Pancreas (tissue), 10 donors: ENCODE data around the gene SMIM29. TPM values are rescaled to one million over a fixed set of nuclear protein-coding genes. Genes with fewer than 3 reads are reported as not detected.

Experiments used
- ATAC-seq, 4 donors: fragments of 200-7000 bp; cut with Tn5 transposase; one replicate each; pipeline versions ENCODE4 v1.8.0 to v1.9.1; 2020; ENCODE audit warnings: mild to moderate bottlenecking in 4 of 4, moderate library complexity in 4 of 4
- DNase-seq, 6 donors: peaks; one replicate each; pipeline ENCODE4 v3.0.0-alpha.2; 2020
- FAIRE-seq: peaks from 2 replicates; lab custom pipeline; 2012; peaks lifted over from hg19 to GRCh38; lab: Jason Lieb, UNC
- H3K27ac ChIP-seq, 4 donors: fragments of 200-600 bp; sonication (generic); 1 replicate in 3 of 4; 2 replicates in 1 of 4; pipeline versions ENCODE4 v1.5.0 to v1.8.0; 2020
- H3K27me3 ChIP-seq, 4 donors: fragments of 200-600 bp; one replicate each; pipeline ENCODE4 v1.8.0; 2021
- H3K36me3 ChIP-seq, 3 donors: fragments of 200-600 bp; sonication (generic) in 1 of 3; one replicate each; pipeline versions ENCODE4 v1.5.0 to v1.8.0; 2020 to 2021
- H3K4me1 ChIP-seq, 3 donors: fragments of 200-600 bp; one replicate each; pipeline ENCODE4 v1.8.0; 2021
- H3K4me3 ChIP-seq, 4 donors: fragments of 200-600 bp; sonication (generic) in 2 of 4; one replicate each; pipeline versions ENCODE4 v1.5.0 to v1.8.0; 2020 to 2021
- H3K9me3 ChIP-seq, 4 donors: fragments of 200-600 bp; one replicate each; pipeline ENCODE4 v1.8.0; 2021
- WGBS, 2 donors: extraction: QIAGEN DNeasy Blood & Tissue Kit; methylation state at CpG; one replicate each; pipeline ENCODE4 v1.1.7; 2013; 5-methylcytosine and 5-hydroxymethylcytosine counted together
- intact Hi-C, 3 donors: fragments of 100-400 bp; cut with DNase I; formaldehyde crosslinking; loops; one replicate each; pipeline versions ENCODE4 v1.11.1 to v1.14.2; 2022
- polyA plus RNA-seq, 2 donors: library from polyadenylated mRNA; stranded (reverse); fragments of 200-250 nt; gene quantifications; one replicate each; pipeline ENCODE4 v1.2.3, GENCODE V29; 2013
- total RNA-seq, 6 donors: library from RNA; stranded (reverse); fragmentation: NEBNext Ultra II Directional in 4 of 6; extraction: Animal tissue kit (Norgen Biotek cat#: 25700) in 4 of 6; gene quantifications; one replicate each; pipeline versions ENCODE4 v1.2.1 to v1.2.4, GENCODE V29; 2021 to 2023
- TF ChIP-seq, protein P1 (sequence below), 4 donors: fragments of 200-600 bp; sonication (generic) in 3 of 4; IDR thresholded peaks; one replicate each; pipeline versions ENCODE4 v1.5.0 to v1.8.0; 2021; ENCODE audit warnings: antibody characterized with exemption in 4 of 4
- donor health status: healthy with polysubstance abuse.
- donor health status: DM: no; HTN: no; CAD: no; lungs with moderate emphysema.
- donor health status: DM: no; HTN: no; CAD: no.
- donor health status: control.
- donor health status: control.
- donor health status: Bipolar disorder and iron deficiency.
- donor health status: DM: yes; HTN: yes; CAD: no.
- donor health status: DM: no; HTN: no; CAD: no.
- donor health status: DM: no; HTN: no; CAD: no.
- donor health status: DM: yes; HTN: yes; CAD: no.

The SMIM29 gene
- 10 to 100 TPM in 1 of 6 donors, 1 to 10 TPM in 5; 5.9 to 12.4 (median 7.1) TPM for total RNA-seq
- polyA plus RNA-seq: 10 to 100 TPM; 29.9 to 35.0 TPM

DNA sequence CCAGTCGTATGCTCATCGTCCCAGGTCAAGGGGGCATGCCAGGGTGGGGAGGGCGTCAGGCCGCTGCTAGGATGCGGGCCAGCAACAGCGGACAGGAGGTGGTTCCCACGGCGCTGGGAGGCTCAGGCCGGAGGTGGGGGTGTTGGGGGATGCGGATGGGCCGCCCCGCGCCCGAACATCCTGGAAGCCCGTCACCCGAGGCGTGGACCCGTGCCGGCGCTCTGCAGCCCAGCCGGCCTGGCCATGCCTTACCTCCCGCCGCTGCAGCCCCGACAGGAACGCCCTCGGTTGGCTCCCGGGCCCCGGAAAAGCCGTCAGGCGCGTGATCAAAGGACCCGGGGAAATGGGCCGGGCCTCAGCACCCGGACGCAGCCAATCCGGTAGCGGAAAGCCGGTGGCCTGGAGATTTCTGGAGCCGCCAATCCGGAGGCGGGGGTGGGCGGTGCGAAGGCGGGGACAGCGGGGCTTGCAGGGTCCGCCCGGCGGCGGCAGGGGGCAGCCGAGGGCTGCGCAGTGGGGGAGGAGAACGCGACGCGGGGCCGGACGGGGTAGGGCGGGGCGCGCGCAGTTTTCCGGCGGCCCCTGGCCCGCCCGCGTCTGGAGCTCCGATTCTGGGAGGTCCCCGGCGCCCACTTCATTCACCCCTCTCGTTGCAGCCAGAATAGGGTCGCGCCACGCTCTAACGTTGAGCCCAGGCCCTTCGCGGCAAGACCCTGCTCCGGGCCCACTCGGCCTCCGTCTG, at the start of gene SMIM29:
Gene SMIM29, minus strand, starts transcription at position 280 of the 742 bp plus-strand sequence. CDS start 1,215 bp downstream, outside the sequence.
- H3K27me3 ChIP-seq: no peaks in the 10 kb centered on the region
- H3K27ac ChIP-seq: peak within 1 kb of the TSS; percentile 82 to 90 (median 86)
- 0% methylated on average over 71 to 78 of the region's 79 CpGs for WGBS, 2 donors
- peak; percentile 96 to 99 (median 98) for DNase-seq
- TF ChIP-seq, protein P1, sequence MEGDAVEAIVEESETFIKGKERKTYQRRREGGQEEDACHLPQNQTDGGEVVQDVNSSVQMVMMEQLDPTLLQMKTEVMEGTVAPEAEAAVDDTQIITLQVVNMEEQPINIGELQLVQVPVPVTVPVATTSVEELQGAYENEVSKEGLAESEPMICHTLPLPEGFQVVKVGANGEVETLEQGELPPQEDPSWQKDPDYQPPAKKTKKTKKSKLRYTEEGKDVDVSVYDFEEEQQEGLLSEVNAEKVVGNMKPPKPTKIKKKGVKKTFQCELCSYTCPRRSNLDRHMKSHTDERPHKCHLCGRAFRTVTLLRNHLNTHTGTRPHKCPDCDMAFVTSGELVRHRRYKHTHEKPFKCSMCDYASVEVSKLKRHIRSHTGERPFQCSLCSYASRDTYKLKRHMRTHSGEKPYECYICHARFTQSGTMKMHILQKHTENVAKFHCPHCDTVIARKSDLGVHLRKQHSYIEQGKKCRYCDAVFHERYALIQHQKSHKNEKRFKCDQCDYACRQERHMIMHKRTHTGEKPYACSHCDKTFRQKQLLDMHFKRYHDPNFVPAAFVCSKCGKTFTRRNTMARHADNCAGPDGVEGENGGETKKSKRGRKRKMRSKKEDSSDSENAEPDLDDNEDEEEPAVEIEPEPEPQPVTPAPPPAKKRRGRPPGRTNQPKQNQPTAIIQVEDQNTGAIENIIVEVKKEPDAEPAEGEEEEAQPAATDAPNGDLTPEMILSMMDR (IDR thresholded peaks at IDR 0.05): peak; percentile 93 to 97 (median 95)
- no peak for FAIRE-seq
- intact Hi-C loops: loop anchor here in 2 of 3 donors (5.0 to 10.0 kb wide), 2 partner anchors 166 to 168 kb away; no protein-coding TSS in a partner anchor
- ATAC-seq: peak; percentile 94 to 97 (median 96)
- no peaks in the 10 kb centered on the region for H3K9me3 ChIP-seq
- H3K4me1 ChIP-seq: no peaks in the 10 kb centered on the region
- peak within 1 kb of the TSS; percentile 66 to 73 (median 70) for H3K4me3 ChIP-seq
- H3K36me3 ChIP-seq: no peaks in the 10 kb centered on the region

DNA sequence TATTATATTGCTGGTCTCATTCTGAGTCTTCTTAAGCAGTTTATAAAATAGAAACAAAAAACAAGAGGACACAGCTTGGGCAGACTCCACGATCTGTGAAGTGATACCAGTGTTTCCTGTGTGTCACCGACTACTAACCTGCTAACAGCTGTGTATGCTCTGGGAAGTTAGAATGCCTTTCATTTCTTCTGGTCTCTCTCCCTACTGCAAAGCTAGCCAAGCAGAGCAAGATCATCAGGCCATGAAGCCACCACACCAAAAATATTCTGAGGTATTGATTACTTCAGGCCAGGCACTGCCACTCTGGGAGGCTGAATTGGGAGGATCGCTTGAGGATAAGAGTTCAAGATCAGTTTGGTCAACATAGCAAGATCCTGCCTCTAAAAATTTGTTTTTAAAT, 46.9 kb upstream of the SMIM29 start:
- DNase-seq (no peak), FAIRE-seq (no peak), ATAC-seq (no peak)
- TF ChIP-seq, protein P1 (IDR thresholded peaks at IDR 0.05): no peak
- no peaks in the 10 kb centered on the region for H3K27me3 ChIP-seq
- WGBS, 2 donors: 78 to 87% methylated on average over 3 of the region's 3 CpGs
- H3K4me1 ChIP-seq: peaks cover 0 to 10% (median 0%) of the 10 kb centered on the region in 3 donors
- no peaks in the 10 kb centered on the region for H3K9me3 ChIP-seq
- H3K4me3 ChIP-seq: no peak overlapping the region
- H3K36me3 ChIP-seq: peaks cover 4 to 9% (median 4%) of the 10 kb centered on the region in 3 donors
- no peak overlapping the region for H3K27ac ChIP-seq
- intact Hi-C loops: no loop called here

DNA sequence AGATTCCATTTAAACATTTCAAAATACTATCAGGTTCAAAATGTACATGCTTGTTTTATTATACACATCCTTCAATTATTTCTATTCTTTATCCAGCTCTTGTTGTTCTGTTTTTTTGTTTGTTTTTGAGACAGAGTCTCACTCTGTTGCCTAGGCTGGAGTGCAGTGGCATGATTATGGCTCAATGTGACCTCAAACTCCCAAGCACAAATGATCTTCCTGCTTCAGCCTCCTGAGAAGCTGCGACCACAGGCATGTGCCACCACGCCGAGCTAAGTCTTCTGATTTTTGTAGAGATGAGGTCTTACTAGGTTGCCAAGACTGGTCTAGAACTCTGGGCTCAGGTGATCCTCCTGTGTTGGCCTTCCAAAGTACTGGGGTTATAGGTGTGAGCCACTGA, 44.1 kb upstream of the SMIM29 start:
- TF ChIP-seq, protein P1 (IDR thresholded peaks at IDR 0.05): no peak
- WGBS, 2 donors: 98 to 99% methylated on average over 3 of the region's 3 CpGs
- intact Hi-C loops: no loop called here

DNA sequence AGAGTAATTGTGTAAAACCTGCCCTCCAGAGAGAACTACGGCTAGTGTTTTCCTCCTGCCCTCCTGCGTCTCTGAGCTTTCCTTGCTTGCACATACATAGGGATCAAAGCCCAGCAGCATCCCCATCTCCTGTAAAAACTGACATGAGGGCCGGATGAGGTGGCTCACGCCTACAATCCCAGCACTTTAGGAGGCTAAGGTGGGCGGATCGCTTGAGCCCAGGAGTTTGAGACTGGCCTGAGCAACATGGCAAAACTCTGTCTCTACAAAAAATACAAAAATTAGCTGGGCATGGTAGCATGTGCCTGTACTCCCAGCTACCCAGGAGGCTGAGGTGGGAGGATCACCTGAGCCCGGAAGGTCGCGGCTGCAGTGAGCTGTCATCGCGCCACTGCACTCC, 40.3 kb upstream of the SMIM29 start:
- peaks cover 4 to 9% (median 4%) of the 10 kb centered on the region in 3 donors for H3K36me3 ChIP-seq

More for the DNA sequence above, 44.1 kb upstream of the SMIM29 start:
- Histone ChIP-seq H3K9me3 (no peaks in the 10 kb centered on the region), H3K27me3 (no peaks in the 10 kb centered on the region), H3K27ac (no peak overlapping the region), H3K4me3 (no peak overlapping the region), H3K4me1 (peaks cover 0 to 1% (median 0%) of the 10 kb centered on the region in 3 donors), H3K36me3 (peaks cover 4 to 9% (median 4%) of the 10 kb centered on the region in 3 donors)
- ATAC-seq (no peak), DNase-seq (no peak), FAIRE-seq (no peak)

More for the DNA sequence above, 40.3 kb upstream of the SMIM29 start:
- H3K27ac ChIP-seq: no peak overlapping the region
- 96 to 97% methylated on average over 11 of the region's 11 CpGs for WGBS, 2 donors
- ATAC-seq (no peak), DNase-seq (no peak), FAIRE-seq (no peak)
- intact Hi-C loops: no loop called here
- H3K9me3 ChIP-seq: no peaks in the 10 kb centered on the region
- H3K27me3 ChIP-seq: no peaks in the 10 kb centered on the region
- H3K4me1 ChIP-seq: peaks cover 0 to 9% (median 0%) of the 10 kb centered on the region in 3 donors
- H3K4me3 ChIP-seq: no peak overlapping the region
- TF ChIP-seq, protein P1 (IDR thresholded peaks at IDR 0.05): no peak
